Measurements from ENCODE around the gene CCDC33.

Gene CCDC33

GRCh38 chr15:74194572-74195559, 41.3 kb upstream of the CCDC33 start:
- H3K4me3 ChIP-seq (ENCODE audit: low read depth, low read length) = no peak overlapping the region
- TF ChIP-seq, protein P1, sequence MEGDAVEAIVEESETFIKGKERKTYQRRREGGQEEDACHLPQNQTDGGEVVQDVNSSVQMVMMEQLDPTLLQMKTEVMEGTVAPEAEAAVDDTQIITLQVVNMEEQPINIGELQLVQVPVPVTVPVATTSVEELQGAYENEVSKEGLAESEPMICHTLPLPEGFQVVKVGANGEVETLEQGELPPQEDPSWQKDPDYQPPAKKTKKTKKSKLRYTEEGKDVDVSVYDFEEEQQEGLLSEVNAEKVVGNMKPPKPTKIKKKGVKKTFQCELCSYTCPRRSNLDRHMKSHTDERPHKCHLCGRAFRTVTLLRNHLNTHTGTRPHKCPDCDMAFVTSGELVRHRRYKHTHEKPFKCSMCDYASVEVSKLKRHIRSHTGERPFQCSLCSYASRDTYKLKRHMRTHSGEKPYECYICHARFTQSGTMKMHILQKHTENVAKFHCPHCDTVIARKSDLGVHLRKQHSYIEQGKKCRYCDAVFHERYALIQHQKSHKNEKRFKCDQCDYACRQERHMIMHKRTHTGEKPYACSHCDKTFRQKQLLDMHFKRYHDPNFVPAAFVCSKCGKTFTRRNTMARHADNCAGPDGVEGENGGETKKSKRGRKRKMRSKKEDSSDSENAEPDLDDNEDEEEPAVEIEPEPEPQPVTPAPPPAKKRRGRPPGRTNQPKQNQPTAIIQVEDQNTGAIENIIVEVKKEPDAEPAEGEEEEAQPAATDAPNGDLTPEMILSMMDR (conservative IDR thresholded peaks at IDR 0.05; ENCODE audit: low read depth, low read length) = no peak
- no peak for DNase-seq (ENCODE audit: low read depth)

GRCh38 chr15:74196175-74196574, 40.0 kb upstream of the CCDC33 start:
- H3K4me3 ChIP-seq (ENCODE audit: low read depth, low read length) = no peak overlapping the region
- DNase-seq (ENCODE audit: low read depth) = peak; percentile 88
- TF ChIP-seq, protein P1 (conservative IDR thresholded peaks at IDR 0.05; ENCODE audit: low read depth, low read length) = no peak

DNA sequence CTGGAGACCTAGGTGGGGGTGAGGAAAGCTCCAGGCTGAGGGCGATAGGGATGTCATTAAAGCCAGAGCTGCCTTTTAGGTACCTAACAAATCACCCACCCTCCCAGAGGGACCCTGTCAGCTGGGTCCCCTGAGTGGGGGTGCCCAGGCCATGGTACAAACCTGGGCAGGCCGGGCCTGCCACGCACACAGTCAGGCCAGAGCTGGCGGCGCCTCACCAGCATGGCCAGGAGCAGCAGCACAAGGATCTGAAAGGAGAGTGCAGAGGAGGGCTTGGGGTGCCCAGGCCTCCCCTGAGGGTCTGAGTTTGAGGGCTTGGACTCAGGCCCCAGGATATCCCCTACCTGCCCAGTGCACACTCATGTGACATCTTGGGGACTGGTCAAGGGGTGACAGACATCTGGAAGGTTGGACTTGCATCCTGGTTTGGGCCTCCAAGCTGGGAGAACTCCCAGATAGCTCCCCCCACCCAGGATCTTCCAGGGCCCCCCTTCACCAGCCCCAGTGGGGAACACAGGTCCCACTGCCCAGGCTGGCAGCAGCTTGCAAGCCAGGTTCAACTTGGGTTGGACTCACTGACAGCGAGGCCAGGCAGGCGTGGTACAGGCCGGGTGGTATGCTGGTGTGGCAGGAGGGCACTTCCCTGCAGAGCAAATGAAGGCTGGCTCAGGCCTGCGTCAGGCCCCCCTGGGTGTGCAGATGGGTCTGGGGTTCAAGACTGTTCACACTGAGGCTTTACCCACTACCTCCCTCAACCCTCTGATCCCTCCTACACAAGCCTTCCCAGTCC, 38.8 kb upstream of the CCDC33 start:
- TF ChIP-seq, protein P1 (conservative IDR thresholded peaks at IDR 0.05; ENCODE audit: low read depth, low read length) = no peak
- DNase-seq (ENCODE audit: low read depth) = no peak
- no peak overlapping the region for H3K4me3 ChIP-seq (ENCODE audit: low read depth, low read length)

GRCh38 chr15:74199297-74199652, 36.9 kb upstream of the CCDC33 start:
- no peak overlapping the region for H3K4me3 ChIP-seq (ENCODE audit: low read depth, low read length)
- DNase-seq (ENCODE audit: low read depth) = no peak
- TF ChIP-seq, protein P1 (conservative IDR thresholded peaks at IDR 0.05; ENCODE audit: low read depth, low read length) = no peak

DNA sequence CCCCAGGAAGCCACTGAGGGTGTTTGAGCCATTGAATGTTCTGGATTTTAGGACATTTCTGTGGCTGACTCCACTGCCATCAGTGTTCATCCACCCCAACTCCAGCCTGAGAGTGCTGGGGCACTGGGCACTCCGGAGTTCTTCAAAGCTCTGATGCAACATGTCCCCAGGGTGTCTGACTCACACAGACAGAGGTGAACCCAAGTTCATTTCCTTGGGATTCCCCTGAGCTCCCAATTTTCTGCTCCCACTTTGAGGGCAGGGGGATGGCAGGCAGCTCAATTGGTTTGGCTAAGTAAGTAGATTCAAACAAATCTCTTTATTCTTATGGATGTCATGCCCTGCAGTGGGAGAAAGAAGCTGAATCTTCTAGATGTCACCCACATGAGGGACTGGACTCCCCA, 35.7 kb upstream of the CCDC33 start:
- DNase-seq (ENCODE audit: low read depth) = peak; percentile 90
- TF ChIP-seq, protein P1 (conservative IDR thresholded peaks at IDR 0.05; ENCODE audit: low read depth, low read length) = no peak
- H3K4me3 ChIP-seq (ENCODE audit: low read depth, low read length) = peak overlapping the region; percentile 53

- H3K4me3 ChIP-seq (ENCODE audit: low read depth, low read length) = peak overlapping the region; percentile 53
- TF ChIP-seq, protein P1 (conservative IDR thresholded peaks at IDR 0.05; ENCODE audit: low read depth, low read length) = no peak
- peak; percentile 89 for DNase-seq (ENCODE audit: low read depth)
Observed at GRCh38 chr15:74200871-74201419, 35.2 kb upstream of the CCDC33 start.
